NCI-H345 treated with DMSO at 0.1 percent for 48 hours (cell line): Measurements from ENCODE around the gene VEGFA.

Source experiments
- DNase-seq: peaks from one replicate; lab custom pipeline; 2025; ENCODE audit not compliant: unreplicated experiment; lab: John Stamatoyannopoulos, UW

VEGFA gene

DNA sequence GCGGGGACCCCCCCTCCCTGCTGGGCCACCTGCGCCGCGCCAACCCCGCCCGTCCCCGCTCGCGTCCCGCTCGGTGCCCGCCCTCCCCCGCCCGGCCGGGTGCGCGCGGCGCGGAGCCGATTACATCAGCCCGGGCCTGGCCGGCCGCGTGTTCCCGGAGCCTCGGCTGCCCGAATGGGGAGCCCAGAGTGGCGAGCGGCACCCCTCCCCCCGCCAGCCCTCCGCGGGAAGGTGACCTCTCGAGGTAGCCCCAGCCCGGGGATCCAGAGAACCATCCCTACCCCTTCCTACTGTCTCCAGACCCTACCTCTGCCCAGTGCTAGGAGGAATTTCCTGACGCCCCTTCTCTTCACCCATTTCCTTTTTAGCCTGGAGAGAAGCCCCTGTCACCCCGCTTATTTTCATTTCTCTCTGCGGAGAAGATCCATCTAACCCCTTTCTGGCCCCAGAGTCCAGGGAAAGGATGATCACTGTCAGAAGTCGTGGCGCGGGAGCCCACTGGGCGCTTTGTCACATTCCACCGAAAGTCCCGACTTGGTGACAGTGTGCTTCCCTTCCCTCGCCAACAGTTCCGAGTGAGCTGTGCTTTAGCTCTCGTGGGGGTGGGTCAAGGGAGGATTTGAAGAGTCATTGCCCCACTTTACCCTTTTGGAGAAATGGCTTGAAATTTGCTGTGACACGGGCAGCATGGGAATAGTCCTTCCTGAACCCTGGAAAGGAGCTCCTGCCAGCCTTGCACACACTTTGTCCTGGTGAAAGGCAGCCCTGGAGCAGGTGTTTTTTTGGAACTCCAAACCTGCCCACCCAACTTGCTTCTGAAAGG lies 2.1 kb downstream of the VEGFA start:
- DNase-seq = no peak

DNA sequence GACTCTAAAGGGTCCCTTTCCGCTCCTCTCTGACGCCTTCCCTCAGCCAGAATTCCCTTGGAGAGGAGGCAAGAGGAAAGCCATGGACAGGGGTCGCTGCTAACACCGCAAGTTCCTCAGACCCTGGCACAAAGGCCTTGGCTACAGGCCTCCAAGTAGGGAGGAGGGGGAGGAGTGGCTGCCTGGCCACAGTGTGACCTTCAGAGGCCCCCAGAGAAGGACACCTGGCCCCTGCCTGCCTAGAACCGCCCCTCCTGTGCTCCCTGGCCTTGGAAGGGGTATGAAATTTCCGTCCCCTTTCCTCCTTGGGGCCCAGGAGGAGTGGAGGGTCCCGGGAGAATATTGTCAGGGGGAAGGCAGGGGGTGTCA lies 2.7 kb downstream of the VEGFA start:
- DNase-seq = no peak

DNA sequence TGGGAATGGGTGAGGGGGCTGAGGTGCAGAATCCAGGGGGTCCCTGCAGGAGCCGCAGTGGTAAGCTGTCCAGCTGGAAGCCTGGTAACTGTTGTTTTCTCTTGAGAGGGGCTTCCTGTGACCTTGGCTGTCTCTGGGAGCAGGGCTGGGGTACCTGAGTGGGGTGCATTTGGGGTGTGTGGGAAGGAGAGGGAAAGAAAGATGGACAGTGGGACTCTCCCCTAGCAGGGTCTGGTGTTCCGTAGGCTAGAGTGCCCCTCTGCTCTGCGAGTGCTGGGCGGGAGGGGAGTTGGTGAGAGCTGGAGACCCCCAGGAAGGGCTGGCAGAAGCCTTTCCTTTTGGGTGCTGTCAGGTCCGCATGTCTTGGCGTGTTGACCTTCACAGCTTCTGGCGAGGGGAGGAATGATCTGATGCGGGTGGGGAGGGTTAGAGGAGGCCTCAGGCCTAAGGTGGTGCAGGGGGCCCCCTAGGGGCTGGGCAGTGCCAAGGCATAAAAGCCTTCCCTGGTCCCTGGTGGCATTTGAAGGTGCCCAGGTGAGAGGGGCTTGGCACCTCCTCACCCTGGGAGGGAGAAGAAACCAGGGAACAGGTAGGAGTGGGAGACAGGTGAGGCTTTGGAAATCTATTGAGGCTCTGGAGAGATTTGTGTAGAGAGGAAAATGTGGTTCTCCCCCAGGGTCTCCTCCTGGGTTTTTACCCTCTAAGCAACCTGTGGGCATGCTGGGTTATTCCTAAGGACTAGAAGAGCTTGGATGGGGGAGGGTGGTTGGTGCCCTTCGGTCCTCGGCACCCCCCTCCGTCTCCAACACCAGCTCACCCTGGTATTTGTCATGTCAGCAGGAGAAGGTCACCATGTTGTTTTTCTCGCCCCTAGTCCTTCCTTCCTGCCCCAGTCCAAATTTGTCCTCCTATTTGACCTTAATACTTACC lies 3.3 kb downstream of the VEGFA start:
- peak; percentile 12 for DNase-seq

DNA sequence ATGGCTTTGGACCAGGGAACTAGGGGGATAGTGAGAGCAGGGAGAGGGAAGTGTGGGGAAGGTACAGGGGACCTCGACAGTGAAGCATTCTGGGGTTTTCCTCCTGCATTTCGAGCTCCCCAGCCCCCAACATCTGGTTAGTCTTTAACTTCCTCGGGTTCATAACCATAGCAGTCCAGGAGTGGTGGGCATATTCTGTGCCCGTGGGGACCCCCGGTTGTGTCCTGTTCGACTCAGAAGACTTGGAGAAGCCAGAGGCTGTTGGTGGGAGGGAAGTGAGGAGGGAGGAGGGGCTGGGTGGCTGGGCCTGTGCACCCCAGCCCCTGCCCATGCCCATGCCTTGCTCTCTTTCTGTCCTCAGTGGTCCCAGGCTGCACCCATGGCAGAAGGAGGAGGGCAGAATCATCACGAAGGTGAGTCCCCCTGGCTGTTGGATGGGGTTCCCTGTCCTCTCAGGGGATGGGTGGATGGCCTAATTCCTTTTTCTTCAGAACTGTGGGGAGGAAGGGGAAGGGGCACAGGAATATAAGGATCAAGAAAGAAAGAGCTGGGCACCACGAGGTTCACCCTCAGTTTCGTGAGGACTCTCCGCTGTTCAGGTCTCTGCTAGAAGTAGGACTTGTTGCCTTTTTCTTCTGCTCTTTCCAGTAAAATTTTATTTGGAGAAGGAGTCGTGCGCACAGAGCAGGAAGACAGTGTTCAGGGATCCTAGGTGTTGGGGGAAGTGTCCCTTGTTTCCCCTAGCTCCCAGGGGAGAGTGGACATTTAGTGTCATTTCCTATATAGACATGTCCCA lies 4.2 kb downstream of the VEGFA start:
- no peak for DNase-seq

DNA sequence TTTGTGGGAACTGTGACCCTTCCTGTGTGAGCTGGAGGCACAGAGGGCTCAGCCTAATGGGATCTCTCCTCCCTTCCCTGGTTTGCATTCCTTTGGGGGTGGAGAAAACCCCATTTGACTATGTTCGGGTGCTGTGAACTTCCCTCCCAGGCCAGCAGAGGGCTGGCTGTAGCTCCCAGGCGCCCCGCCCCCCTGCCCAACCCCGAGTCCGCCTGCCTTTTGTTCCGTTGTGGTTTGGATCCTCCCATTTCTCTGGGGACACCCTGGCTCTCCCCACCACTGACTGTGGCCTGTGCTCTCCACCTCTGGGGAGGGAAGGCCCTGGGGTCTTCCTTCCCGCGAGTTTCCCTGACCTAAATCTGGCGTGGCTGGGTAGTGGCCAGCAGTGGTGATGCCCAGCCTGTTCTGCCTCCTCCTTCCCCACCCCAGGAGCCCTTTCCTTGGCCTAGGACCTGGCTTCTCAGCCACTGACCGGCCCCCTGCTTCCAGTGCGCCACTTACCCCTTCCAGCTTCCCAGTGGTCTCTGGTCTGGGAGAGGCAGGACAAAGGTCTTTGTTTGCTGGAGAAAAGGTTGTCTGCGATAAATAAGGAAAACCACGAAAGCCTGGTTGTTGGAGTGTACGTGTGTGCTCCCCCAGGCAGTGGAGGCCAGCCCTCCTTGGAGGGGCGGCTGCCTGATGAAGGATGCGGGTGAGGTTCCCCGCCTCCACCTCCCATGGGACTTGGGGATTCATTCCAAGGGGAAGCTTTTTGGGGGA lies 4.9 kb downstream of the VEGFA start:
- no peak for DNase-seq

DNA sequence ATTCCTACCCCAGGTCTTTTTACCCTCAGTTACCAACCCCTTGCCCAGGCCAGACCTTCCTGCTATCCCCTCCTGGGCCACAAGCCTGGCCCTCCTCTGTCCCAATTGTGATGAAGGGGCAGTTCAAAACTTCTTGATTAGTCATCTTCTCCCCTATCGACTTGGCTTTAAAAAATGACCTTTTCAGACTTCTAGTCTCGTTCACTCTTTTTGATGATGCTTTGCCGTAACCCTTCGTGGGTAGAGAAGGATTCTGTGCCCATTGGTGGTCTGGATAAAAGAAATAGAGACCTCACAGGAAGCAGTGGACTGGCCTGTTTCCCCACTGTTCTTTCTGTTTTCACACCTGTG lies 5.5 kb downstream of the VEGFA start:
- DNase-seq = no peak

DNA sequence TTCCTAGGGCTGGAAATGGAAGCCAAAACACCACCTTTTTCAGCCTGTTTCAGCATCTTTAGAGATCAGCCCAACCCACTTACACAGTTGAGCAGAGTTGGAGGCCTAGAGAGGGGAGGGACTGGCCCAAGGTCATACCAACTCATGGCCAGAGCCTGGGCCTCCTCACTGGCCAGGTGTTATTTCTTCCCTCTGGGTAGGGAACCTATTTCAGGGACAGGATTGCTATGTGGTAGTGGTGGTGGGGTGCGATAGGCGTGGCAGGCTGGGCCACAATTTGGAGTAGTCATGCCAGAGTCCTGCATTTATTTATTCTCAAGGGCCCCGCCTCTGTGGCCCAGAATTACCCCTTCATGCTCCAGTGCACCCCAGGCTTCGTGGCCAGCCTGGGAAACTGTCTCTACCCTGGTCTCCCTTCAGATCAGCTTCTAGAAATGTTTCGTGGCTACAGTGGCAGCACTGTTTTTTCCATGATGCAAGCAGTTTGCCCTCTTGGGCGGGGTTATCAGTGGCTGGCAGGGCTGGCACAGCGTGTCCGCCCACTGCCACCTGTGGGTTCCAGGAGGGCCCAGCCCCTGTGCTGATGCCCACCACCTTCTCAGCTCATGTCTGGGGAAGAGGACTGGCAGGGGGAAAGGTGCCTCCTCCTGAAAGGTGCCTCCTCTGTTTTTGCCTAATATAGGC lies 6.2 kb downstream of the VEGFA start:
- DNase-seq = no peak

DNA sequence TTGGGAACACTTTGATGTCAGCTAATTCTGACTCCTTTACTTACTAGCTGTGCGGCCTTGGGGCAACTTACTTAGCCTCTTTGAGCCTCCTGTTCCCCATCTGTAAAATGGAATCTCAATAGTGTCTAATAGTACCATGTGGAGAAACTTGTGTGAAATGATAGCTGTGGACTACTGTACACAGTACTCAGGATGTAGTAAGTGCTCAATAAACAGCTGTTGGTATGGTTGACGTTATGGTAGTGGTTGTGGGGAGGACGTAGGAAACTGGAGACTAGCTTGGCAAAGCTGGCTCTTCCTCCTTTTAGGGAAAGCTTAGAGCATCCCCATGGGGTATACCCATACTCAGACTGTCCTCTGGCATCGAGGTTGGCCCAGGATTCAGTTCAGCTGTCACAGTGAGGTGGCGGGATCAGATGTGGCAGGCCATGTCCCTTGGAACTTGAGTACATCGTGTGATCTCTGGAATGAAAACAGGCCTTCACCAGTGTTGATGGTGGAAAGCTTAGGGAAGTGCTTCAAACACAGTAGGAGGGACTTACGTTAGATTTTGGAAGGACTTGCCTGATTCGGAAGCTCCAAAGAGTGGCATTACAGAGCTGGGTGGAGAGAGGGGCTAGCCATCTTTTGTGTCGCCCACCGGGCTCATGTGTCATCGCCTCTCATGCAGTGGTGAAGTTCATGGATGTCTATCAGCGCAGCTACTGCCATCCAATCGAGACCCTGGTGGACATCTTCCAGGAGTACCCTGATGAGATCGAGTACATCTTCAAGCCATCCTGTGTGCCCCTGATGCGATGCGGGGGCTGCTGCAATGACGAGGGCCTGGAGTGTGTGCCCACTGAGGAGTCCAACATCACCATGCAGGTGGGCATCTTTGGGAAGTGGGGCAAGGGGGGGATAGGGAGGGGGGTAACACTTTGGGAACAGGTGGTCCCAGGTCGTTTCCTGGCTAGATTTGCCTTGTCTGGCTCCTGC lies 7.1 kb downstream of the VEGFA start:
- DNase-seq = no peak

DNA sequence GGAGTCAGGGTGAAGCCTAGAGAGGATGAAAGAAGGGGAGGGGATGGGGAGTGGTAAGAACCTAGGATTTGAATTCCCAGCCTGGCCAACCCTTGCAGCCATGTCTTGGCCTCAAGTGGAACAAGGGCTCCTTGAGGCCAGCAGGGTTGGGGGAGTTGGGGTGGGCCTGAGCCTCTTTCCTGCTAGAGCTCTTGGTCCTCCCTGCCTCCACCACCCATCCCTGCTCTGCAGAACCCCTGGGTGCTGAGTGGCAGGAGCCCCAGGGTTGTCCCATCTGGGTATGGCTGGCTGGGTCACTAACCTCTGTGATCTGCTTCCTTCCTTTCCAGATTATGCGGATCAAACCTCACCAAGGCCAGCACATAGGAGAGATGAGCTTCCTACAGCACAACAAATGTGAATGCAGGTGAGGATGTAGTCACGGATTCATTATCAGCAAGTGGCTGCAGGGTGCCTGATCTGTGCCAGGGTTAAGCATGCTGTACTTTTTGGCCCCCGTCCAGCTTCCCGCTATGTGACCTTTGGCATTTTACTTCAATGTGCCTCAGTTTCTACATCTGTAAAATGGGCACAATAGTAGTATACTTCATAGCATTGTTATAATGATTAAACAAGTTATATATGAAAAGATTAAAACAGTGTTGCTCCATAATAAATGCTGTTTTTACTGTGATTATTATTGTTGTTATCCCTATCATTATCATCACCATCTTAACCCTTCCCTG lies 8.3 kb downstream of the VEGFA start:
- DNase-seq = no peak

DNA sequence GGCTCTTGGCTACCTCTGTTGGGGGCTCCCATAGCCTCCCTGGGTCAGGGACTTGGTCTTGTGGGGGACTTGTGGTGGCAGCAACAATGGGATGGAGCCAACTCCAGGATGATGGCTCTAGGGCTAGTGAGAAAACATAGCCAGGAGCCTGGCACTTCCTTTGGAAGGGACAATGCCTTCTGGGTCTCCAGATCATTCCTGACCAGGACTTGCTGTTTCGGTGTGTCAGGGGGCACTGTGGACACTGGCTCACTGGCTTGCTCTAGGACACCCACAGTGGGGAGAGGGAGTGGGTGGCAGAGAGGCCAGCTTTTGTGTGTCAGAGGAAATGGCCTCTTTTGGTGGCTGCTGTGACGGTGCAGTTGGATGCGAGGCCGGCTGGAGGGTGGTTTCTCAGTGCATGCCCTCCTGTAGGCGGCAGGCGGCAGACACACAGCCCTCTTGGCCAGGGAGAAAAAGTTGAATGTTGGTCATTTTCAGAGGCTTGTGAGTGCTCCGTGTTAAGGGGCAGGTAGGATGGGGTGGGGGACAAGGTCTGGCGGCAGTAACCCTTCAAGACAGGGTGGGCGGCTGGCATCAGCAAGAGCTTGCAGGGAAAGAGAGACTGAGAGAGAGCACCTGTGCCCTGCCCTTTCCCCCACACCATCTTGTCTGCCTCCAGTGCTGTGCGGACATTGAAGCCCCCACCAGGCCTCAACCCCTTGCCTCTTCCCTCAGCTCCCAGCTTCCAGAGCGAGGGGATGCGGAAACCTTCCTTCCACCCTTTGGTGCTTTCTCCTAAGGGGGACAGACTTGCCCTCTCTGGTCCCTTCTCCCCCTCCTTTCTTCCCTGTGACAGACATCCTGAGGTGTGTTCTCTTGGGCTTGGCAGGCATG lies 9.2 kb downstream of the VEGFA start:
- no peak for DNase-seq

DNA sequence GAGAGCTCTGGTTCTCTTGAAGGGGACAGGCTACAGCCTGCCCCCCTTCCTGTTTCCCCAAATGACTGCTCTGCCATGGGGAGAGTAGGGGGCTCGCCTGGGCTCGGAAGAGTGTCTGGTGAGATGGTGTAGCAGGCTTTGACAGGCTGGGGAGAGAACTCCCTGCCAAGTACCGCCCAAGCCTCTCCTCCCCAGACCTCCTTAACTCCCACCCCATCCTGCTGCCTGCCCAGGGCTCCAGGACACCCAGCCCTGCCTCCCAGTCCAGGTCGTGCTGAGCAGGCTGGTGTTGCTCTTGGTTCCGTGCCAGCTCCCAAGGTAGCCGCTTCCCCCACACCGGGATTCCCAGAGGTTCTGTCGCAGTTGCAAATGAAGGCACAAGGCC lies 9.8 kb downstream of the VEGFA start:
- DNase-seq = no peak

DNA sequence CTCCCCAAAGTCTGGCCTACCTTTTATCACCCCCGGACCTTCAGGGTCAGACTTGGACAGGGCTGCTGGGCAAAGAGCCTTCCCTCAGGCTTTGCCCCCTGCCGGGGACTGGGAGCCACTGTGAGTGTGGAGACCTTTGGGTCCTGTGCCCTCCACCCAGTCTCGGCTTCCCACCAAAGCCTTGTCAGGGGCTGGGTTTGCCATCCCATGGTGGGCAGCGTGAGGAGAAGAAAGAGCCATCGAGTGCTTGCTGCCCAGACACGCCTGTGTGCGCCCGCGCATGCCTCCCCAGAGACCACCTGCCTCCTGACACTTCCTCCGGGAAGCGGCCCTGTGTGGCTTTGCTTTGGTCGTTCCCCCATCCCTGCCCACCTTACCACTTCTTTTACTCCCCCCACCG lies 10.3 kb downstream of the VEGFA start:
- no peak for DNase-seq

DNA sequence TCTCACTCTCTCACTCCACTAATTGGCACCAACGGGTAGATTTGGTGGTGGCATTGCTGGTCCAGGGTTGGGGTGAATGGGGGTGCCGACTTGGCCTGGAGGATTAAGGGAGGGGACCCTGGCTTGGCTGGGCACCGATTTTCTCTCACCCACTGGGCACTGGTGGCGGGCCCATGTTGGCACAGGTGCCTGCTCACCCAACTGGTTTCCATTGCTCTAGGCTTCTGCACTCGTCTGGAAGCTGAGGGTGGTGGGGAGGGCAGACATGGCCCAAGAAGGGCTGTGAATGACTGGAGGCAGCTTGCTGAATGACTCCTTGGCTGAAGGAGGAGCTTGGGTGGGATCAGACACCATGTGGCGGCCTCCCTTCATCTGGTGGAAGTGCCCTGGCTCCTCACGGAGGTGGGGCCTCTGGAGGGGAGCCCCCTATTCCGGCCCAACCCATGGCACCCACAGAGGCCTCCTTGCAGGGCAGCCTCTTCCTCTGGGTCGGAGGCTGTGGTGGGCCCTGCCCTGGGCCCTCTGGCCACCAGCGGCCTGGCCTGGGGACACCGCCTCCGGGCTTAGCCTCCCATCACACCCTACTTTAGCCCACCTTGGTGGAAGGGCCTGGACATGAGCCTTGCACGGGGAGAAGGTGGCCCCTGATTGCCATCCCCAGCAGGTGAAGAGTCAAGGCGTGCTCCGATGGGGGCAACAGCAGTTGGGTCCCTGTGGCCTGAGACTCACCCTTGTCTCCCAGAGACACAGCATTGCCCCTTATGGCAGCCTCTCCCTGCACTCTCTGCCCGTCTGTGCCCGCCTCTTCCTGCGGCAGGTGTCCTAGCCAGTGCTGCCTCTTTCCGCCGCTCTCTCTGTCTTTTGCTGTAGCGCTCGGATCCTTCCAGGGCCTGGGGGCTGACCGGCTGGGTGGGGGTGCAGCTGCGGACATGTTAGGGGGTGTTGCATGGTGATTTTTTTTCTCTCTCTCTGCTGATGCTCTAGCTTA lies 11.2 kb downstream of the VEGFA start:
- no peak for DNase-seq

DNA sequence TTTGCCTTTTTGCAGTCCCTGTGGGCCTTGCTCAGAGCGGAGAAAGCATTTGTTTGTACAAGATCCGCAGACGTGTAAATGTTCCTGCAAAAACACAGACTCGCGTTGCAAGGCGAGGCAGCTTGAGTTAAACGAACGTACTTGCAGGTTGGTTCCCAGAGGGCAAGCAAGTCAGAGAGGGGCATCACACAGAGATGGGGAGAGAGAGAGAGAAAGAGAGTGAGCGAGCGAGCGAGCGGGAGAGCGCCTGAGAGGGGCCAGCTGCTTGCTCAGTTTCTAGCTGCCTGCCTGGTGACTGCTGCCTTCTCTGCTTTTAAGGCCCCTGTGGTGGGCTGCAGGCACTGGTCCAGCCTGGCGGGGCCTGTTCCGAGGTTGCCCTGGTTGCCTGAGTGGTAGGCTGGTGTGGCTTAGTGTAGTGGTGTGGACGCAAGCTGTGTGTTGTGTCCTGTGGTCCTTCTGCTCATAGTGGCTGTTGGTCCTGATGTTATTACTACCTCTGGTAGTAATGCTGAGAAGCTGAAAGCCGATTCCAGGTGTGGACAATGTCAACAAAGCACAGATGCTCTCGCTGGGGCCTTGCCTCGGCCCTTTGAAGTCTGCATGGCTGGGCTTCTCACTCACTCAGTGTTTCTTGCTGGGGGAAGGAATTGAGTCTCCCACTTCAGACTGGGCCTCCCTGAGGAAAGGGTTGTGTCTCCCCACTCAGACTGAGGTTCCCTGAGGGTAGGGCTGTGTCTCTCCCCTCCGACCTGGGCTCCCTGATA lies 12.1 kb downstream of the VEGFA start:
- no peak for DNase-seq

DNA sequence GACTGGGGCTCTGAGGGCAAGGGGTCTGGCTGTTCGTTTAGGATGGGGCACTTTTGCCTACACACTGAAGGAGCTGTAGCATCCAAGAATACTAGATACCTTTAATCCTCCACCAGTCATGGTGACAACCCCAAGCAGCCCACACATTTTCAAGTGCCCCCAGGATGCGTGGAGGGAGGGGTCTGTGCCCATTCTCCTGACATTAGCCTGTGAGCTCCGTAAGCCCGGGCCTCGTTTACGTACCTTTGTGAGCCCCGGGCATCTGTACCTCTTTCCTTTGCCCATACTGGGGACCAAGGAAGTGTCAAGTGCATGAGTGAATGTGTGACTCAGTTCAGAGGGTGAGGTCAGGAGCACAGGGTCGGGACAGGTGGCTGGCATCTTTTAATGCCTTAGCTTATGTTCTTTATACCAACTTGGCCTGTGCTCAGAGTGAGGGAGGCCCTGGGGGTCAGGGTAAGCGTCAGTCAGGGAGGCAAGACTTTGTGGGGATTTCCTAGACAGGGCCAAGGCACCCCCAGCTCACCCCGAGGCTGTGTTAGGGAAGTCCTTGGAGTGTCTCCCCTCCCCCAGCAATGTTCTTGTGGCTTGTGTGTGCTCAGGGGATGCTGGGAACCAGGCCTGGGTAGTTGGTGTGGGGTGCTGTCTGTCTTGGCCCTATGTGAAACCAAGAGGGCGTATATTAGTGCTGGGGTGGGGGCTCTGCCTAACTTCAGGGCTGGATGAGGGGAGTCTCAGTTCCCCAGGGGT lies 12.9 kb downstream of the VEGFA start:
- DNase-seq = no peak
